Adrenal gland (tissue), 12 donors: ENCODE results near the gene MGAT5. TPM values are rescaled to one million over a fixed set of nuclear protein-coding genes. Genes with fewer than 3 reads are reported as not detected.

Experiments
- DNase-seq, 7 donors: peaks; one replicate each; pipeline ENCODE4 v3.0.0-alpha.2; 2019 to 2020
- H3K27ac ChIP-seq, 5 donors: fragments of 200-600 bp; sonication (generic) in 4 of 5; 1 replicate in 3 of 5; 2 replicates in 2 of 5; pipeline versions ENCODE4 v1.5.1 to v1.8.0; 2016 to 2020; ENCODE audit warnings: mild to moderate bottlenecking in 1 of 5
- H3K27me3 ChIP-seq: fragments of 200-600 bp; 2 replicates; pipeline ENCODE4 v1.8.0; 2021
- H3K36me3 ChIP-seq, 2 donors: fragments of 200-600 bp; replicated peaks in 1 of 2; 1 replicate in 1 of 2; 2 replicates in 1 of 2; pipeline versions ENCODE4 v1.5.1 to v1.8.0; 2018 to 2022
- H3K4me1 ChIP-seq, 2 donors: fragments of 200-600 bp; replicated peaks in 1 of 2; 1 replicate in 1 of 2; 2 replicates in 1 of 2; pipeline versions ENCODE4 v1.5.1 to v1.8.0; 2018 to 2021
- H3K4me3 ChIP-seq, 4 donors: fragments of 200-600 bp; sonication (generic) in 3 of 4; one replicate each; pipeline ENCODE4 v1.5.1; 2016 to 2018
- H3K9me3 ChIP-seq, 3 donors: fragments of 200-600 bp; sonication (generic) in 1 of 3; replicated peaks in 1 of 3; 1 replicate in 2 of 3; 2 replicates in 1 of 3; pipeline versions ENCODE4 v1.5.1 to v1.8.0; 2016 to 2021
- POLR2A ChIP-seq, 2 donors: fragments of 450-650 bp; IDR thresholded peaks; one replicate each; pipeline ENCODE4 v1.6.1; 2017; ENCODE audit warnings: antibody characterized with exemption in 2 of 2, mild to moderate bottlenecking in 2 of 2, moderate library complexity in 1 of 2
- whole genome bisulfite sequencing, 4 donors: extraction: QIAGEN DNeasy Blood & Tissue Kit in 2 of 4; methylation state at CpG; one replicate each; pipeline versions ENCODE4 v1.1.5 to v1.1.7; 2013 to 2017; 5-methylcytosine and 5-hydroxymethylcytosine counted together
- intact Hi-C, 2 donors: fragments of 100-400 bp; cut with DNase I; formaldehyde crosslinking; loops; one replicate each; pipeline versions ENCODE4 v1.14.1 to v1.15.0; 2022 to 2023
- polyA plus RNA-seq, 3 donors: library from polyadenylated mRNA; stranded (reverse); fragments of 200-250 nt in 2 of 3; fragments of 350-450 nt in 1 of 3; fragmentation: Illumina TruSeq in 1 of 3; extraction: RNeasy Lipid Tissue Mini Kit (QIAGEN cat#74804) in 1 of 3; gene quantifications; one replicate each; pipeline ENCODE4 v1.2.3, GENCODE V29; 2013 to 2014
- total RNA-seq, 9 donors: library from RNA; depleted of rRNA in 4 of 9; stranded (reverse); fragments of >200 nt in 4 of 9; fragments of 120-200 nt in 1 of 9; fragmentation: NEBNext Ultra II Directional in 1 of 9; extraction: Animal tissue kit (Norgen Biotek cat#: 25700) in 1 of 9; gene quantifications; one replicate each; pipeline versions ENCODE4 v1.1.0 to v1.2.4, GENCODE V29; 2013 to 2023
- TF ChIP-seq, protein P1 (sequence below), 6 experiments: fragments of 450-650 bp in 4 of 6; fragments of 200-600 bp in 2 of 6; sonication (generic) in 1 of 6; IDR thresholded peaks; 1 replicate in 5 of 6; 2 replicates in 1 of 6; pipeline versions ENCODE4 v1.5.1 to v1.8.0; 2016 to 2021; ENCODE audit warnings: antibody characterized with exemption in 6 of 6, mild to moderate bottlenecking in 2 of 6, moderate library complexity in 1 of 6
- donor health status: healthy with polysubstance abuse.
- donor health status: Bipolar disorder and iron deficiency.
- donor health status: DM: yes; HTN: yes; CAD: no.
- donor health status: DM: no; HTN: no; CAD: no.
- donor health status: DM: no; HTN: no; CAD: no.
- donor health status: DM: yes; HTN: yes; CAD: no.

Gene MGAT5
- total and polyA plus RNA-seq, 12 donors, result 2.9 to 74.6 (median 41.1) TPM

DNA sequence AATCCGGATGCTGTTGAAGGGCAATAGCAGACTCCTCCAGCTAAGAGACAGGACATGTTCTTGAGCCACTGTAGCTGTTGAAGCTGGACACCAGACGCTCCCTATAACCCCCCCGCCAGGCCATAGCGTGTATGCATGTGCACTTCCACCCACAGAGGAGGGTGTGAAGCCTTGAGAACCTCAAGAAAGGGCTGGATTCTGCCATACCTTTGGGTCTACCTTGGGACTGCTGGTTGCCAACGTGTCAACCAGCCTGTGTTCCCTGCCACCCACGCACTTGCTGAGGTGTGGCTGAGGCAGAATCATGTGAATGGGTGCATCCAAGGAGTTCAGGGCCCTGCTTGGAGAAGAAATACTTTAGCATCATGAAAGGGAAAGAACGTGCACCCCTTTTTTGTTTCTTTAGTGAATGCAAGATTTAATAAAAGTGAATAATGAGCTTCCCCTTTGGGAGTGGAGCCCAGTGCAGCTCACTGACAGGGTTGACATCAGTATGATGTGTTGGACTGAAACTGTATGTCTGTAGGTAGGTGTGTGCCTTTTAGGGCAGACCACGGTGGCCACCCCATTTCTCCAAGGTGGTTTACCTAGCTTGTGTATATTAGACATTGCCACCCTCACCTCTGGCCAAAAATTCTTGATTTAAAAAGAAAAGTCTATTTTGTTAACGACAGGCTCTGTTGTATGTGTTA is 198.3 kb downstream of the MGAT5 start:
- H3K36me3 ChIP-seq, result peaks cover 0 to 6% of the 10 kb centered on the region in 2 donors
- intact Hi-C loops, result loop anchor here (2.0 to 10.0 kb wide), 3 partner anchors 337 to 463 kb away; partner anchors contain the start of gene CCNT2 (in 1 of the 2)
- 90 to 95% (median 91%) methylated on average over 9 of the region's 9 CpGs for WGBS, 4 donors
- no peak overlapping the region for H3K27ac ChIP-seq
- no peaks in the 10 kb centered on the region for H3K9me3 ChIP-seq
- no peak for DNase-seq
- TF ChIP-seq, protein P1, sequence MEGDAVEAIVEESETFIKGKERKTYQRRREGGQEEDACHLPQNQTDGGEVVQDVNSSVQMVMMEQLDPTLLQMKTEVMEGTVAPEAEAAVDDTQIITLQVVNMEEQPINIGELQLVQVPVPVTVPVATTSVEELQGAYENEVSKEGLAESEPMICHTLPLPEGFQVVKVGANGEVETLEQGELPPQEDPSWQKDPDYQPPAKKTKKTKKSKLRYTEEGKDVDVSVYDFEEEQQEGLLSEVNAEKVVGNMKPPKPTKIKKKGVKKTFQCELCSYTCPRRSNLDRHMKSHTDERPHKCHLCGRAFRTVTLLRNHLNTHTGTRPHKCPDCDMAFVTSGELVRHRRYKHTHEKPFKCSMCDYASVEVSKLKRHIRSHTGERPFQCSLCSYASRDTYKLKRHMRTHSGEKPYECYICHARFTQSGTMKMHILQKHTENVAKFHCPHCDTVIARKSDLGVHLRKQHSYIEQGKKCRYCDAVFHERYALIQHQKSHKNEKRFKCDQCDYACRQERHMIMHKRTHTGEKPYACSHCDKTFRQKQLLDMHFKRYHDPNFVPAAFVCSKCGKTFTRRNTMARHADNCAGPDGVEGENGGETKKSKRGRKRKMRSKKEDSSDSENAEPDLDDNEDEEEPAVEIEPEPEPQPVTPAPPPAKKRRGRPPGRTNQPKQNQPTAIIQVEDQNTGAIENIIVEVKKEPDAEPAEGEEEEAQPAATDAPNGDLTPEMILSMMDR (IDR thresholded peaks at IDR 0.05), result no peak
- TF ChIP-seq POLR2A (IDR thresholded peaks at IDR 0.05), result no peak
- no peak overlapping the region for H3K4me3 ChIP-seq
- no peaks in the 10 kb centered on the region for H3K4me1 ChIP-seq
- H3K27me3 ChIP-seq, result no peaks in the 10 kb centered on the region

DNA sequence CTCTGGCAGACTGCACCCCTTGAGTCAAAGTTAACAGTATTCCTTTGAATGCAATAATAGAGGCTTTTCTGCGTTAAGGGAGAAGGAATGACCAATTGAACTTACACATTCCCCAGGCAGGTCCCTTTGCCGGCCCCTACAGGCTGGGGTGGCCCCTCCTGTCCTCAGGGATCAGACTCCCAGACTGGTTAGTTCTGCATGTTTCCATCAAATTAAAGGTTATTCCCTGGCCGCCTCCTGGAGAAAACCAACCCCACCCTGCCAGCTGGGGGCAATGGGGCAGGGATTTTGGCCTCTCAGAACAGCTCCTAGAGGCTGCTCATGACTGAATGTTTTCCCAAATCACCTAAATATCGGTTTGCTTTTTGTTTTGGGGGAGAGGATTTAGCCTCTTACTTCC is 199.6 kb downstream of the MGAT5 start:
- TF ChIP-seq, protein P1 (IDR thresholded peaks at IDR 0.05), result no peak
- TF ChIP-seq POLR2A (IDR thresholded peaks at IDR 0.05), result no peak
- Histone ChIP-seq H3K9me3 (no peaks in the 10 kb centered on the region), H3K36me3 (peaks cover 0 to 5% of the 10 kb centered on the region in 2 donors), H3K27ac (no peak overlapping the region), H3K4me3 (no peak overlapping the region), H3K4me1 (no peaks in the 10 kb centered on the region), H3K27me3 (no peaks in the 10 kb centered on the region)
- no peak for DNase-seq
- WGBS, 4 donors, result 85 to 90% (median 89%) methylated on average over 4 of the region's 4 CpGs
- intact Hi-C loops, result loop anchor here (2.0 to 10.0 kb wide), 3 partner anchors 339 to 461 kb away; partner anchors contain the start of gene CCNT2 (in 1 of the 2)

DNA sequence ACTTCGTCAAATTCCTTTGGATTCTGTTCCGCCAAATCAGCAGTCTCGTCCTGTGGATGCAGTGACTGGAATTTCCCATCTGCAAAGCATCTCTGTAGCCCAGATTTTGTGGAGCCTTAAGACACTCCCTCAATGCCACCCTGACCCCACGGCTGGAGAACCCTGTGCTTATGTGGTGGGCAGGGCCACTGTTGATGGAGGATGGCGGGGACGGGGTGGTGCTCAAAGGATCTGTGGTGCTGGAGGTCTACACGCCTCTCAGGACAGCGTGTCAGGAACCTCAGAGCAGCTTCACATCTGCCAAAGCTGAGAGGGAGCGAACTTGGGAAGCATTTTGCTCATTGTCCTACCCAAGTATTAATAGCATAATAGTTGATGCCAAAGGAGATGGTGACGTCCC is 200.1 kb downstream of the MGAT5 start:
- no peak for TF ChIP-seq POLR2A (IDR thresholded peaks at IDR 0.05)
- TF ChIP-seq, protein P1 (IDR thresholded peaks at IDR 0.05), result no peak
- 76 to 94% (median 87%) methylated on average over 7 to 10 of the region's 10 CpGs for WGBS, 4 donors
- intact Hi-C loops, result loop anchor here (2.0 to 10.0 kb wide), 3 partner anchors 339 to 461 kb away; partner anchors contain the start of gene CCNT2 (in 1 of the 2)
- DNase-seq, result no peak
- Histone ChIP-seq H3K36me3 (peaks cover 0 to under 1% of the 10 kb centered on the region in 2 donors), H3K4me3 (no peak overlapping the region), H3K9me3 (no peaks in the 10 kb centered on the region), H3K4me1 (no peaks in the 10 kb centered on the region), H3K27me3 (no peaks in the 10 kb centered on the region), H3K27ac (no peak overlapping the region)

DNA sequence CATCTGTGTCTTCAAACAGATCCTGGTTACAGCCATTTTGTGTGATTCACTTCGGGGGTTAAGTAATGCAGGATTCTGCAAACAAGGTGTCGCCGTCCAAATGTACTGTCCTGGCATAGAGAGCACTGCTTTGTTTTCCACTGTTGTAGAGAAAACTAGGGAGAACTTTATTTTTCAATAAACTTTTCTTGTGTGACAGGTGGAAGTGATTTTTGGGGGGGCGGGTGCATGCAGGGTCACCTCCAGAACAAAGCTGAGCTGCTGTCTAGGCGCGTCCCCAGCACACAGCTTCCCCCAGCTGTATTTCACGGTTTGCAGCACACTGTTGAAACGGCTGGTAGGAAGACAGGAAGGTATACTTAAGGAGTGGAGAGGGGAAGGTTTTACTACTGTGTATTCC is 200.6 kb downstream of the MGAT5 start:
- WGBS, 4 donors, result 80 to 94% (median 84%) methylated on average over 8 of the region's 8 CpGs
- Histone ChIP-seq H3K9me3 (no peaks in the 10 kb centered on the region), H3K36me3 (no peaks in the 10 kb centered on the region), H3K27me3 (no peaks in the 10 kb centered on the region), H3K4me1 (no peaks in the 10 kb centered on the region), H3K4me3 (no peak overlapping the region), H3K27ac (no peak overlapping the region)
- no peak for DNase-seq
- intact Hi-C loops, result loop anchor here (10.0 kb wide), 2 partner anchors 340 to 460 kb away; partner anchors contain the start of gene CCNT2 (in 1 of the 2)
- TF ChIP-seq POLR2A (IDR thresholded peaks at IDR 0.05), result no peak
- TF ChIP-seq, protein P1 (IDR thresholded peaks at IDR 0.05), result no peak
